GM19438 (cell line): ENCODE results near the gene CYP2C9.

Source experiments
- ATAC-seq: cut with Tn5 transposase; IDR thresholded peaks from one replicate; pipeline ENCODE4 v1.9.1; 2021; ENCODE audit warnings: low read depth; ENCODE audit not compliant: unreplicated experiment

CYP2C9 gene

DNA sequence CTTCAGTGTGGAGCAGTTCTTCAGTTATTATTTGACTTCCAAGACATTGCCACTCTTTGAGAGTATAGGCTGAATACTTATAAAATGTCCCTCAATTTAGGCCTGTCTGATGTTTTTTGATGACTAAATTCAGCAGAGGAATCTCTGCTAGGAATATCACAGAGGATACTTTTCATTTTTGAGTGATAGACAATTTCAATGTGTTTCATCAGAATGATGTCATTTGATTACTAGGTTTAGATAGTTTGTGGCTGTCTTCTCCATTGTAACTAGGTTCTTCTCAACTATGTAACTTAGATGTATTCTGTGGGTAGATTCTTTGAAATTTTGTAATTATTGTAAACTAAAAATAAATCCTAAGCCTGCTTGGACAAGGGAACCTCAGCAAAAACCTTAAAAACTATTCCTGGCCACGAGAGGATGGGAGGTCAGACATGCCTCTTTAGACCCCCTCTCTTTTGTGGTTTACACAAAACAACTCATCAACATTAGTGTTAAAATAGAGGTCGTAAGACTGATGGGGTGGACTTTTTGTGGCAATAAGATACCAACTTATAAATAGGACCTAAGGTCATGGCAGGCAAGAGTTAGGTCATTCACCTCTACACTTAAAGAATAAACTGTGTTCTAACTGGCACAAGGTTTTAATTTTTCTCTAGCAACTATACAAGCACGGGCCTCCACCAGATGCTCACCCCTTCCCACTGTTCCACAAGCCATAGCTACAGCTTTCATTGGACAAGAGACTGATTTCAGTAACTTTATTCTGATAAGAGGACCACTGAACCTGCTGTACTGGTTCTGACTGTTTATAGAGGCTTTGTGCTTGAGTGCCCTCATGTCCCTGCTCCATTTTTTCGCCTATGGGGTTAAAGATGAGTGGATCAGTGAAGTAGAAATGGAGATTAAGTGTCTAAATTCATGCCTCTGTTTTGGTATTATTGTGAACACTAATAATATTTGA is 97.2 kb downstream of the CYP2C9 start:
- no peak for ATAC-seq

DNA sequence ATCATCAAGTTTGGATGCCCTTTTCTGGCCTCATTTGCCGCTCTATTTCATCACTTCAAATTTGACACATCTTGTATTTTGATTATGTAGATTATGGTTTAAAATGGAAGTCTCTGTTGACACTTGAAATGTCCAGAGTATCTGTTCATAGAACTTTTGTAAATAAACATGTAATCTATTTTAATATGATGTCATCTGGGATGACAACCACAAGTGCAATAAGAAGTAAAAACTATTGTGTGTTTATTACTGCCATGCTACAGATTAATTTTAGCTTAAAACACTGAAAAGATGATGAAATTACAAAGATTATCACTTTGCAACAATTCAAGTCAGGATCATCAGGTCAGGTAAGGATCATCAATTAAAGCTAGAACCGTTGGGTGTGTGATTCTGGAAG is 100.8 kb downstream of the CYP2C9 start:
- no peak for ATAC-seq
